HCT116 (cell line): ENCODE results near the gene FBXO31.

Experiments used
- CTCF ChIP-seq, 3 experiments: fragments of 200-600 bp in 1 of 3; sonication (generic) in 1 of 3; IDR thresholded peaks in 2 of 3; conservative IDR thresholded peaks in 1 of 3; 2 replicates each; pipeline ENCODE4 v1.5.1; 2012 to 2017; ENCODE audit warnings: low read depth in 2 of 3, low read length in 2 of 3, antibody characterized with exemption in 1 of 3, borderline replicate concordance in 1 of 3, control low read depth in 1 of 3, mild to moderate bottlenecking in 1 of 3, mixed read lengths in 1 of 3, mixed run types in 1 of 3, moderate library complexity in 1 of 3; ENCODE audit not compliant: insufficient read depth in 1 of 3
- REST ChIP-seq: IDR thresholded peaks from 2 replicates; pipeline ENCODE4 v1.6.1; 2012; ENCODE audit warnings: low read depth
- SIN3A ChIP-seq: IDR thresholded peaks from 2 replicates; pipeline ENCODE4 v1.6.1; 2012; ENCODE audit warnings: low read depth

GRCh38 chr16:87376660-87377059 lies 6.9 kb downstream of the FBXO31 start:
- no peak for TF ChIP-seq SIN3A
- no peak for TF ChIP-seq CTCF (IDR thresholded peaks at IDR 0.05 in 2 of 3, conservative IDR thresholded peaks at IDR 0.05 in 1 of 3; ENCODE audit: borderline replicate concordance in 1 of 3, insufficient read depth in 1 of 3, low read depth in 2 of 3, low read length in 2 of 3)
- no peak for TF ChIP-seq REST
